Caco-2 (cell line): Measurements from ENCODE around the gene DEPDC7. TPM values are rescaled to one million over a fixed set of nuclear protein-coding genes. Genes with fewer than 3 reads are reported as not detected.

ENCODE experiments used
- BruUV-seq: library from RNA; stranded (reverse); fragments of 400-500 nt; replicated peaks from 2 replicates; lab custom pipeline; 2021; lab: Mats Ljungman, UMichigan
- CTCF ChIA-PET: fragments of 300-600 bp; sonication (Branson Sonifier 250); formaldehyde crosslinking; loops from one replicate; lab custom pipeline; 2022; ENCODE audit warnings: antibody characterized with exemption; lab: Charles Lee
- POLR2A ChIA-PET: fragments of 300-600 bp; sonication (Branson Sonifier 250); formaldehyde crosslinking; loops from one replicate; lab custom pipeline; 2022; ENCODE audit warnings: antibody characterized with exemption; lab: Charles Lee
- DNase-seq, 2 experiments: peaks; one replicate each; pipeline versions ENCODE4 v3.0.0 to v3.0.0-alpha.2; 2020 to 2022
- H3K27me3 ChIP-seq: replicated peaks from 2 replicates; pipeline ENCODE4 v1.6.0; 2011; ENCODE audit warnings: low read length; ENCODE audit not compliant: control insufficient read depth, insufficient read depth
- H3K36me3 ChIP-seq: 2 replicates; pipeline ENCODE4 v1.5.1; 2011; ENCODE audit warnings: low read length; ENCODE audit not compliant: control insufficient read depth, insufficient read depth
- H3K4me1 ChIP-seq: fragments of 250-450 bp; sonication (Bioruptor Pico); 2 replicates; pipeline ENCODE4 v1.5.1; 2020; ENCODE audit warnings: mild to moderate bottlenecking
- H3K4me3 ChIP-seq: 2 replicates; pipeline ENCODE4 v1.5.1; 2011; ENCODE audit warnings: low read depth, mild to moderate bottlenecking, control low read depth, low read length
- H3K9me3 ChIP-seq: fragments of 250-450 bp; sonication (Bioruptor Pico); 2 replicates; pipeline ENCODE4 v1.5.1; 2020; ENCODE audit warnings: mild to moderate bottlenecking, moderate library complexity
- H3K27ac Mint-ChIP-seq: one replicate; pipeline ENCODE4 v1.8.0; 2022; ENCODE audit warnings: mixed read lengths; ENCODE audit not compliant: unreplicated experiment
- H3K27me3 Mint-ChIP-seq: one replicate; pipeline ENCODE4 v1.8.0; 2022; ENCODE audit warnings: mixed read lengths; ENCODE audit not compliant: insufficient read depth, unreplicated experiment
- H3K36me3 Mint-ChIP-seq: one replicate; pipeline ENCODE4 v1.8.0; 2022; ENCODE audit warnings: mild to moderate bottlenecking, mixed read lengths; ENCODE audit not compliant: insufficient read depth, unreplicated experiment
- H3K4me1 Mint-ChIP-seq: one replicate; pipeline ENCODE4 v1.8.0; 2022; ENCODE audit warnings: low read depth, mixed read lengths; ENCODE audit not compliant: unreplicated experiment
- H3K4me3 Mint-ChIP-seq: one replicate; pipeline ENCODE4 v1.8.0; 2022; ENCODE audit warnings: mild to moderate bottlenecking, moderate library complexity, mixed read lengths; ENCODE audit not compliant: unreplicated experiment
- H3K9me3 Mint-ChIP-seq: one replicate; pipeline ENCODE4 v1.8.0; 2022; ENCODE audit warnings: mixed read lengths; ENCODE audit not compliant: unreplicated experiment
- intact Hi-C: fragments of 100-400 bp; cut with micrococcal nuclease; formaldehyde crosslinking; loops from one replicate; pipeline ENCODE4 v1.10.0; 2022; ENCODE audit not compliant: unreplicated experiment
- total RNA-seq: library from RNA; stranded (reverse); gene quantifications from 2 replicates; pipeline ENCODE4 v1.2.3, GENCODE V29; 2022
- TF ChIP-seq, protein P1 (sequence below), 2 experiments: fragments of 200-600 bp in 1 of 2; IDR thresholded peaks; 1 replicate in 1 of 2; 2 replicates in 1 of 2; pipeline versions ENCODE4 v1.5.1 to v1.8.0; 2011 to 2022; ENCODE audit warnings: antibody characterized with exemption in 1 of 2, control low read depth in 1 of 2, inconsistent platforms in 1 of 2, low read depth in 1 of 2, low read length in 1 of 2, mild to moderate bottlenecking in 1 of 2, moderate library complexity in 1 of 2; ENCODE audit not compliant: insufficient read depth in 1 of 2, severe bottlenecking in 1 of 2, unreplicated experiment in 1 of 2

Gene DEPDC7
- total RNA-seq, 1 experiment from 2014 or later: 17.0 TPM

- POLR2A ChIA-PET: no interaction called here
- no peaks in the 10 kb centered on the region for H3K27me3 ChIP-seq
- TF ChIP-seq, protein P1, sequence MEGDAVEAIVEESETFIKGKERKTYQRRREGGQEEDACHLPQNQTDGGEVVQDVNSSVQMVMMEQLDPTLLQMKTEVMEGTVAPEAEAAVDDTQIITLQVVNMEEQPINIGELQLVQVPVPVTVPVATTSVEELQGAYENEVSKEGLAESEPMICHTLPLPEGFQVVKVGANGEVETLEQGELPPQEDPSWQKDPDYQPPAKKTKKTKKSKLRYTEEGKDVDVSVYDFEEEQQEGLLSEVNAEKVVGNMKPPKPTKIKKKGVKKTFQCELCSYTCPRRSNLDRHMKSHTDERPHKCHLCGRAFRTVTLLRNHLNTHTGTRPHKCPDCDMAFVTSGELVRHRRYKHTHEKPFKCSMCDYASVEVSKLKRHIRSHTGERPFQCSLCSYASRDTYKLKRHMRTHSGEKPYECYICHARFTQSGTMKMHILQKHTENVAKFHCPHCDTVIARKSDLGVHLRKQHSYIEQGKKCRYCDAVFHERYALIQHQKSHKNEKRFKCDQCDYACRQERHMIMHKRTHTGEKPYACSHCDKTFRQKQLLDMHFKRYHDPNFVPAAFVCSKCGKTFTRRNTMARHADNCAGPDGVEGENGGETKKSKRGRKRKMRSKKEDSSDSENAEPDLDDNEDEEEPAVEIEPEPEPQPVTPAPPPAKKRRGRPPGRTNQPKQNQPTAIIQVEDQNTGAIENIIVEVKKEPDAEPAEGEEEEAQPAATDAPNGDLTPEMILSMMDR (IDR thresholded peaks at IDR 0.05; ENCODE audit: insufficient read depth in 1 of 2, low read depth in 1 of 2, low read length in 1 of 2, severe bottlenecking in 1 of 2, unreplicated experiment in 1 of 2): no peak
- no peaks in the 10 kb centered on the region for H3K36me3 ChIP-seq
- Mint-ChIP-seq H3K4me1 (no peaks in the 10 kb centered on the region), H3K27me3 (no peaks in the 10 kb centered on the region), H3K36me3 (no peaks in the 10 kb centered on the region), H3K4me3 (no peak overlapping the region), H3K27ac (no peak overlapping the region), H3K9me3 (no peaks in the 10 kb centered on the region)
- no peaks in the 10 kb centered on the region for H3K9me3 ChIP-seq
- no TSS peak for BruUV-seq
- H3K4me1 ChIP-seq: peaks cover 6% of the 10 kb centered on the region; the same call in 1 of the 2 replicates
- DNase-seq: no peak
- H3K4me3 ChIP-seq: no peak overlapping the region
- CTCF ChIA-PET: no interaction called here
- intact Hi-C loops: no loop called here
Measured at GRCh38 chr11:33006010-33006409, 9.7 kb upstream of the DEPDC7 start.

DNA sequence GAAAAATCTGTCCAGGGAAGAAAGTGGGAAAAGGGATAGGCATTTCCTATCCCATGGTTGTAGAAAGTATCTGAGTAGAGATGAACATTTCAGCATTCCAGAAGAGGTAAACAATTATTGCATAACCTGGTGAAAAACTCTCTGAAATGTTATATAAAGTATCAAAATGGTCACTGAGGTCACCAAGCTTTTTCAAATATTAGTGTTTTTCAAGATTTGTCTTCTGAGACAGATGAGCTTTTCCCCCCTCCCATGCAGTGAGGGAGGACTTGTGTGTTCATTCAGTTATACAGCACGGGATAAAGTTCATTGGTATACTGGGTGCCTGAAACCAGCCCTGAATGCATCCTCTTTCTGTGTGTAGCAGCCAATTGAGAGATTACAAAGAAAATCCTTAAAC lies 1.9 kb upstream of the DEPDC7 start:
- intact Hi-C loops: loop anchor here (2.0 kb wide), 1 partner anchor 47 kb away; no protein-coding TSS in a partner anchor
- DNase-seq: no peak
- peaks cover 13% of the 10 kb centered on the region for H3K36me3 Mint-ChIP-seq
- H3K4me1 Mint-ChIP-seq: peaks cover 17% of the 10 kb centered on the region
- peaks cover 26% of the 10 kb centered on the region; the same call in 1 of the 2 replicates for H3K4me1 ChIP-seq
- H3K27ac Mint-ChIP-seq: no peak overlapping the region
- TF ChIP-seq, protein P1 (IDR thresholded peaks at IDR 0.05; ENCODE audit: insufficient read depth in 1 of 2, low read depth in 1 of 2, low read length in 1 of 2, severe bottlenecking in 1 of 2, unreplicated experiment in 1 of 2): no peak
- peak overlapping the region; percentile 48 for H3K4me3 Mint-ChIP-seq
- POLR2A ChIA-PET: no interaction called here
- H3K36me3 ChIP-seq: no peaks in the 10 kb centered on the region
- H3K9me3 Mint-ChIP-seq: no peaks in the 10 kb centered on the region
- CTCF ChIA-PET: no interaction called here
- BruUV-seq: no TSS peak
- no peak overlapping the region for H3K4me3 ChIP-seq
- H3K27me3 Mint-ChIP-seq: no peaks in the 10 kb centered on the region
- H3K27me3 ChIP-seq: no peaks in the 10 kb centered on the region
- no peaks in the 10 kb centered on the region for H3K9me3 ChIP-seq

DNA sequence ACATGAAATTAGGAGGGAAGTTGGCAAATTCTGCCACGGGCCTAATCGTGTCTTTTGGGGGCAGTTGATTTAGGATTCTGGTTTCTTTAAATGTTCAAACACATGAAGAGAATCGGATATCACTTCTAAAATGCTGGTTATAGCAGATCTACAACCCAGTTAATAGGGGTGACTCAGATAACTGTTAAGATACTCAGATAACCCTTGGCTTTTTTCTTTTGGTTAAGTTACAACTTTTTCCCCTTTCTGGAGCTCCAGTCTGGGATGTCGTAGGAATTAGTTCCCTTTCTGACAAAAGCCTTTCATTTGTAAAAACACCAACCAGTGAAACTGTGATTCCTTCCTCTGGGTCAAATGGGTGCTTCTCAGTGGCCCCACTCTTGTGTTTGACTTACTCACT lies 976 bp downstream of the DEPDC7 start:
- H3K9me3 Mint-ChIP-seq: no peaks in the 10 kb centered on the region
- TF ChIP-seq, protein P1 (IDR thresholded peaks at IDR 0.05; ENCODE audit: insufficient read depth in 1 of 2, low read depth in 1 of 2, low read length in 1 of 2, severe bottlenecking in 1 of 2, unreplicated experiment in 1 of 2): no peak
- peak overlapping the region; percentile 87 for H3K27ac Mint-ChIP-seq
- intact Hi-C loops: loop anchor here (1.0 to 2.0 kb wide), 2 partner anchors 23 to 56 kb away; partner anchors contain the start of gene TCP11L1
- CTCF ChIA-PET: interaction anchor here (1.0 to 1.6 kb wide), 4 partner anchors 23 to 73 kb away, joined by 3 to 15 read pairs (median 10); partner anchors contain the start of gene TCP11L1
- H3K27me3 ChIP-seq: no peaks in the 10 kb centered on the region
- peaks cover 21% of the 10 kb centered on the region for H3K4me1 Mint-ChIP-seq
- H3K9me3 ChIP-seq: no peaks in the 10 kb centered on the region
- no peaks in the 10 kb centered on the region for H3K27me3 Mint-ChIP-seq
- peaks cover 13% of the 10 kb centered on the region for H3K36me3 Mint-ChIP-seq
- BruUV-seq: TSS peak; percentile 34
- no peak for DNase-seq
- H3K36me3 ChIP-seq: no peaks in the 10 kb centered on the region
- peaks cover 22% of the 10 kb centered on the region; the same call in 1 of the 2 replicates for H3K4me1 ChIP-seq
- POLR2A ChIA-PET: interaction anchor here (0.9 to 1.5 kb wide), 6 partner anchors 13 to 144 kb away, joined by 3 to 31 read pairs (median 6); partner anchors contain the start of genes CSTF3 and TCP11L1
- H3K4me3 Mint-ChIP-seq: peak overlapping the region; percentile 98
- H3K4me3 ChIP-seq: peak overlapping the region; percentile 73
